SK-N-SH (cell line): ENCODE data around the gene ZDHHC7.

ENCODE experiments used
- CTCF ChIP-seq: fragments of 200-600 bp; sonication (generic); IDR thresholded peaks from 2 replicates; pipeline ENCODE4 v1.6.1; 2017; ENCODE audit warnings: antibody characterized with exemption, mild to moderate bottlenecking, moderate library complexity
- EP300 ChIP-seq, 2 experiments: IDR thresholded peaks; 2 replicates each; pipeline versions ENCODE4 v1.4.0 to v1.6.1; 2012; ENCODE audit warnings: borderline replicate concordance in 1 of 2, low read depth in 1 of 2, low read length in 1 of 2
- GABPA ChIP-seq: IDR thresholded peaks from 2 replicates; pipeline ENCODE4 v1.4.0; 2012; ENCODE audit warnings: low read depth, mild to moderate bottlenecking
- JUND ChIP-seq: IDR thresholded peaks from 2 replicates; pipeline ENCODE4 v1.4.0; 2012
- POLR2AphosphoS5 ChIP-seq: IDR thresholded peaks from 2 replicates; pipeline ENCODE4 v1.6.1; 2012; ENCODE audit warnings: low read depth, low read length

- TF ChIP-seq CTCF (peak; percentile 37), GABPA (no peak), JUND (no peak), POLR2AphosphoS5 (no peak), EP300 (IDR thresholded peaks at IDR 0.05; ENCODE audit: borderline replicate concordance in 1 of 2, low read depth in 1 of 2, low read length in 1 of 2) (no peak)
Measured at GRCh38 chr16:84950906-84951305, 60.4 kb downstream of the ZDHHC7 start.
